BE2C (cell line): ENCODE measurements around the gene COL13A1.

Experiments
- DNase-seq: peaks from one replicate; pipeline ENCODE4 v3.0.0-alpha.2; 2020
- H3K27me3 ChIP-seq: fragments of 250-450 bp; sonication (Bioruptor Pico); 2 replicates; pipeline ENCODE4 v1.5.1; 2020; ENCODE audit warnings: mild to moderate bottlenecking
- H3K36me3 ChIP-seq: fragments of 250-450 bp; sonication (Bioruptor Pico); 2 replicates; pipeline ENCODE4 v1.5.1; 2020; ENCODE audit warnings: mild to moderate bottlenecking
- H3K4me1 ChIP-seq: fragments of 250-450 bp; sonication (Bioruptor Pico); 2 replicates; pipeline ENCODE4 v1.5.1; 2020
- H3K4me3 ChIP-seq: 2 replicates; pipeline ENCODE4 v1.5.1; 2011; ENCODE audit warnings: low read depth, low read length
- H3K9me3 ChIP-seq: fragments of 250-450 bp; sonication (Bioruptor Pico); 2 replicates; pipeline ENCODE4 v1.5.1; 2020
- TF ChIP-seq, protein P1 (sequence below): IDR thresholded peaks from 2 replicates; pipeline ENCODE4 v1.5.1; 2012; ENCODE audit warnings: mild to moderate bottlenecking, low read depth, low read length

Gene COL13A1

DNA sequence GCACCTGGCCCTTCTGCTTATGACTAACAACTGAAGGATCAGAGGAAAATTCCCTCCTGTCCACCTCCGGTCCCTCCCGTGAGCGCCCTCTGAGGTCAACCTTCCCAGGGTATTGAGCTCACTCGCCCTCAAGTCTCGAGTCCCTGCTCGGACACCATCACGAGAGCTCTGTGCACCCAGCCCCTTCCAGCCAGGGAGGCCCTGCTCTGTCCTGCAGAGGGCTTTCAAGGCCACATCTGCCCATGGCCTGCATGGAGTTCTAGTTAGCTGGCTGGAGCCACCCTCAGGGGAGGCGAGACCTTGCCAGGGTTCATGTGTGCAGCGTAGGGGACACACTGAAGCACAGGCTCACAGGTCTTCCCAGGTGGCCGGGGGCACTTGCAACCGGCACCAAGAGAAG lies 140.0 kb downstream of the COL13A1 start:
- Histone ChIP-seq H3K4me3 (no peak overlapping the region), H3K36me3 (no peaks in the 10 kb centered on the region), H3K9me3 (no peaks in the 10 kb centered on the region), H3K4me1 (no peaks in the 10 kb centered on the region), H3K27me3 (no peaks in the 10 kb centered on the region)
- no peak for DNase-seq
- TF ChIP-seq, protein P1, sequence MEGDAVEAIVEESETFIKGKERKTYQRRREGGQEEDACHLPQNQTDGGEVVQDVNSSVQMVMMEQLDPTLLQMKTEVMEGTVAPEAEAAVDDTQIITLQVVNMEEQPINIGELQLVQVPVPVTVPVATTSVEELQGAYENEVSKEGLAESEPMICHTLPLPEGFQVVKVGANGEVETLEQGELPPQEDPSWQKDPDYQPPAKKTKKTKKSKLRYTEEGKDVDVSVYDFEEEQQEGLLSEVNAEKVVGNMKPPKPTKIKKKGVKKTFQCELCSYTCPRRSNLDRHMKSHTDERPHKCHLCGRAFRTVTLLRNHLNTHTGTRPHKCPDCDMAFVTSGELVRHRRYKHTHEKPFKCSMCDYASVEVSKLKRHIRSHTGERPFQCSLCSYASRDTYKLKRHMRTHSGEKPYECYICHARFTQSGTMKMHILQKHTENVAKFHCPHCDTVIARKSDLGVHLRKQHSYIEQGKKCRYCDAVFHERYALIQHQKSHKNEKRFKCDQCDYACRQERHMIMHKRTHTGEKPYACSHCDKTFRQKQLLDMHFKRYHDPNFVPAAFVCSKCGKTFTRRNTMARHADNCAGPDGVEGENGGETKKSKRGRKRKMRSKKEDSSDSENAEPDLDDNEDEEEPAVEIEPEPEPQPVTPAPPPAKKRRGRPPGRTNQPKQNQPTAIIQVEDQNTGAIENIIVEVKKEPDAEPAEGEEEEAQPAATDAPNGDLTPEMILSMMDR, result no peak

DNA sequence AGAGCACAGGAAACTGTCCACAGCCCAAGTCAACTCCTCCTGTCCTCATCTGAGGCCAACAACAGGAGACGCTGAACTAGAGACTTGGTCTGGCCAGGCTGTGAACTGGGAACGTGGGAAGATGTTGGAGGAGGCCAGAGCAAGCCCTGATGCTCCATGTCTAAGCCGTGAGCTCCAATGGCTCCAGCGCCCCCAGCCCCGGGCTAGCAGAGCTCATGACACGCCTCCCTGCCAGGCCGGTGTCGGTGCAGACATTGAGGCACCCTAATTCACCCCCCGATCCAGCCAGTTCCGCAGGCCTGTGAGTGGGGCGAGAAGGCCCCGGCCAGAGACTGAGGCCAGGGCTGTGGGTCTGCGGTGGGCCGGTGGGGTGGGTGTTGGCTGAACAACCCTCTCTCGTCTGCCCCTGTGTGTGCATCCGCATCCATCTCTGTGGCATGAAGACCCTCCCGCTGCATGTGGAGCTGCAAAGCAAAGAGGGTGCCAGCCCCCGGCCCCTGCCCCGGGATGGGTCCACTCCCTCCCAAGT lies 141.7 kb downstream of the COL13A1 start:
- no peak for DNase-seq
- TF ChIP-seq, protein P1, result no peak
- H3K4me1 ChIP-seq, result no peaks in the 10 kb centered on the region
- H3K9me3 ChIP-seq, result no peaks in the 10 kb centered on the region
- no peak overlapping the region for H3K4me3 ChIP-seq
- no peaks in the 10 kb centered on the region for H3K36me3 ChIP-seq
- H3K27me3 ChIP-seq, result no peaks in the 10 kb centered on the region

DNA sequence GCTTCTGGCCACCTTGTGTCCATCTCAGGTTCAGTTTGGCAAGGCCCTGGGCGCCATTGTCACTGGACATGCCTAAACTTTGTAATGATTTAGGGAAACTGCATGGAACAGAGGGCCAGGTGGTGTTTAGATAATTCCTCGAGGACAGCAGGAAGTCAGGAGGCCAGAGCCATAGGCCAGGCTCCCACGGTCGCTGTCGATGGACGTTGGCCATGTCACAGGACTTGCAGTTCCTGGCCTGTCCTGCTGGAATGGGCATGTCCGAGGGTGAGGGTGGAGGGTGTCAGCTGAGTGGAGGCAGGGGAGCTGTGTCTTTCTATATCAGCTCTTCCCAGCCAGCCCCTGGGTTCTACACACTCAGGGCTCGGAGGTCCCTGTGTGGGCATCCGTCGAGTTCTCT lies 143.1 kb downstream of the COL13A1 start:
- TF ChIP-seq, protein P1, result no peak
- Histone ChIP-seq H3K4me1 (no peaks in the 10 kb centered on the region), H3K9me3 (no peaks in the 10 kb centered on the region), H3K4me3 (no peak overlapping the region), H3K27me3 (no peaks in the 10 kb centered on the region), H3K36me3 (no peaks in the 10 kb centered on the region)
- no peak for DNase-seq

DNA sequence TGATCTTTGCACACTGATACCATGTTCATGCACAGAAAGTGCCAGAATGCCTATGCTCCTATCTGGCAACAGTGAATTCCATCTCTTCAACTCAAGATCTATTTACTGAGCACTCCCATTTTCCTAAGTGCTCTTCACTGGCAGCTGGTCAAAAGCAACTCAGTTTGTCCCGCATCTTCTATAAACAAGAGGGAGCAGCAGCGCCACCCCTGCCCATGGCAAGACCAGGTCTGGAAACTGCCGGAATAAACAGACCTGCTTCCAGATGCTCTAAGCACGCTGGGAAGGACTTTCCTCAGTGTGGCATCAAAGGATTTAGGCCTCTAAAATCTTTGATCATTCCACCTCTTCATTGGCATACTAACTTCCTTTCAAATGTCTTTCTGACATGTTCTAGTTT lies 146.6 kb downstream of the COL13A1 start:
- no peaks in the 10 kb centered on the region for H3K9me3 ChIP-seq
- H3K36me3 ChIP-seq, result no peaks in the 10 kb centered on the region
- no peak overlapping the region for H3K4me3 ChIP-seq
- no peak for DNase-seq
- TF ChIP-seq, protein P1, result no peak
- H3K27me3 ChIP-seq, result no peaks in the 10 kb centered on the region
- H3K4me1 ChIP-seq, result no peaks in the 10 kb centered on the region

DNA sequence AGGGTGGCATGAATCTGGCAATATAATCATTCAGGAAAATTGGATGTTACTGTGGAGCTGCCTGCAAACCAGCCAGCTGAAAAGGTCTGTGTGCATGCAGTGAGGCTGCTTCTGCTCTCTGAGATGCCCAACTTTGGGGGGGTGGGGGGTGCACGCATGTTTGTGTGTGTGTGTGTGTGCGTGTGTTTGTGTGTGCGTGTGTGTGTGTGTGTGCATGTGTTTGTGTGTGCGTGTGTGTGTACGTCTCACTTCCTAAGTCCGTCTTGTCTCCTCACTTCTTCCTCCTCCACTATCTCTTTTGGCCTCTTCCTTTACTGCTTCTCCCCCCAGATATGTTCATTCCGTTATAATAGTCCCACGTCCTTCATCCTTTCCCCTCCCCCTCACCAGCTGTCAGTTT lies 148.1 kb downstream of the COL13A1 start:
- Histone ChIP-seq H3K4me1 (no peaks in the 10 kb centered on the region), H3K27me3 (no peaks in the 10 kb centered on the region), H3K9me3 (no peaks in the 10 kb centered on the region), H3K4me3 (no peak overlapping the region), H3K36me3 (no peaks in the 10 kb centered on the region)
- DNase-seq, result no peak
- TF ChIP-seq, protein P1, result no peak

DNA sequence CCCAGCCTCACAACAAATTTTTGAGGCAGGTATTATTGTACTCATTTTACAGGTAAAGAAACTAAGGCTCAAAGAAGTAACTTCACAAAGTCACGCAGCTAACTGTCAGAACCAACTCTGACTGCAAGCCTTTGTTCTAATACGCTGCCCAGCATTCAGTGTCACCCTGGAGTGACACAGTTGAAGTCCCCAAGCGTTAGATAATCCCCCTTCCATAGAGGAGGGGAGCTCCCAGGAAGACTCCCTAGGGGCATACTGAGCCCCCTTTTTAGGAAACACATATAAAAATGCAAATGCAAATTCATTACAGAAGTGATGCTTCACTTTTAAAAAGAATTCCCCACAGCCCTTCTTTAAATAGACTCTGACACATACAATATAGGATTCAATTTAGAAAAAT lies 150.0 kb downstream of the COL13A1 start:
- H3K27me3 ChIP-seq, result no peaks in the 10 kb centered on the region
- TF ChIP-seq, protein P1, result no peak
- no peak for DNase-seq
- no peak overlapping the region for H3K4me3 ChIP-seq
- no peaks in the 10 kb centered on the region for H3K4me1 ChIP-seq
- no peaks in the 10 kb centered on the region for H3K9me3 ChIP-seq
- no peaks in the 10 kb centered on the region for H3K36me3 ChIP-seq
